Gastroesophageal sphincter (tissue), 3 donors: ENCODE data around the gene C1orf21.

Source experiments
- EP300 ChIP-seq: sonication (generic); formaldehyde crosslinking; IDR thresholded peaks from one replicate; pipeline ENCODE4 v1.6.1; 2017; ENCODE audit warnings: antibody characterized with exemption, mild to moderate bottlenecking
- POLR2A ChIP-seq, 2 donors: fragments of 450-650 bp; IDR thresholded peaks; one replicate each; pipeline ENCODE4 v1.6.1; 2017; ENCODE audit warnings: antibody characterized with exemption in 2 of 2, mild to moderate bottlenecking in 2 of 2, moderate library complexity in 1 of 2
- POLR2AphosphoS5 ChIP-seq: sonication (generic); formaldehyde crosslinking; IDR thresholded peaks from one replicate; pipeline ENCODE4 v1.6.1; 2017; ENCODE audit warnings: antibody characterized with exemption
- TF ChIP-seq, protein P1 (sequence below), 4 experiments: fragments of 200-600 bp in 2 of 4; fragments of 450-650 bp in 2 of 4; sonication (generic) in 1 of 4; IDR thresholded peaks; one replicate each; pipeline ENCODE4 v1.5.1; 2017 to 2019; ENCODE audit warnings: antibody characterized with exemption in 4 of 4, mild to moderate bottlenecking in 2 of 4, moderate library complexity in 2 of 4

DNA sequence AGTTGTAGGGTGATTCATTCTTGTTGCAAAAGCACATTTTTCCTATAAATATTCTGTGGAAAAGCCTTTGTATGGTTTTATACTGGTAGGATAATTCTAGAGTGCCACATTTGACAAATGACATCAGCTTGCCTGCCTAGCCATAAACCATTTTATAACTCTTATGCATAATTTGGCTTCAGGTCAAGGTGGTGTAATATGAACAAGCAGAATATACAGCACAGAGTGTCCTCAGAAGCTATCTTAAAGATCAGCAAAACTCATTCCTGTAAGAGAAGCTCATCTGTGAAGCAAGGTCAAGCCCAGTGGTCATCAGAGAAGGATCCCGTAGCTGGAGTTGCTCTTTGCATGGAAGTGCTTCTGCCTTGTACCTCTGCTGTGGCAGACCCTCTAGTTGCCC, 24.0 kb upstream of the C1orf21 start:
- TF ChIP-seq, protein P1, sequence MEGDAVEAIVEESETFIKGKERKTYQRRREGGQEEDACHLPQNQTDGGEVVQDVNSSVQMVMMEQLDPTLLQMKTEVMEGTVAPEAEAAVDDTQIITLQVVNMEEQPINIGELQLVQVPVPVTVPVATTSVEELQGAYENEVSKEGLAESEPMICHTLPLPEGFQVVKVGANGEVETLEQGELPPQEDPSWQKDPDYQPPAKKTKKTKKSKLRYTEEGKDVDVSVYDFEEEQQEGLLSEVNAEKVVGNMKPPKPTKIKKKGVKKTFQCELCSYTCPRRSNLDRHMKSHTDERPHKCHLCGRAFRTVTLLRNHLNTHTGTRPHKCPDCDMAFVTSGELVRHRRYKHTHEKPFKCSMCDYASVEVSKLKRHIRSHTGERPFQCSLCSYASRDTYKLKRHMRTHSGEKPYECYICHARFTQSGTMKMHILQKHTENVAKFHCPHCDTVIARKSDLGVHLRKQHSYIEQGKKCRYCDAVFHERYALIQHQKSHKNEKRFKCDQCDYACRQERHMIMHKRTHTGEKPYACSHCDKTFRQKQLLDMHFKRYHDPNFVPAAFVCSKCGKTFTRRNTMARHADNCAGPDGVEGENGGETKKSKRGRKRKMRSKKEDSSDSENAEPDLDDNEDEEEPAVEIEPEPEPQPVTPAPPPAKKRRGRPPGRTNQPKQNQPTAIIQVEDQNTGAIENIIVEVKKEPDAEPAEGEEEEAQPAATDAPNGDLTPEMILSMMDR (IDR thresholded peaks at IDR 0.05): no peak
- TF ChIP-seq POLR2A (IDR thresholded peaks at IDR 0.05): no peak
- peak; percentile 76 for TF ChIP-seq POLR2AphosphoS5
- no peak for TF ChIP-seq EP300
